Prostate gland (tissue), 2 donors: ENCODE measurements around the gene AK9.

Experiments used
- POLR2AphosphoS5 ChIP-seq: sonication (generic); formaldehyde crosslinking; IDR thresholded peaks from one replicate; pipeline ENCODE4 v1.6.1; 2017; ENCODE audit warnings: antibody characterized with exemption
- TF ChIP-seq, protein P1 (sequence below), 4 experiments: fragments of 200-600 bp in 2 of 4; fragments of 450-650 bp in 2 of 4; sonication (generic) in 2 of 4; IDR thresholded peaks; 1 replicate in 3 of 4; 2 replicates in 1 of 4; pipeline ENCODE4 v1.5.1; 2016 to 2019; ENCODE audit warnings: antibody characterized with exemption in 4 of 4, mild to moderate bottlenecking in 2 of 4, moderate library complexity in 2 of 4

- TF ChIP-seq, protein P1, sequence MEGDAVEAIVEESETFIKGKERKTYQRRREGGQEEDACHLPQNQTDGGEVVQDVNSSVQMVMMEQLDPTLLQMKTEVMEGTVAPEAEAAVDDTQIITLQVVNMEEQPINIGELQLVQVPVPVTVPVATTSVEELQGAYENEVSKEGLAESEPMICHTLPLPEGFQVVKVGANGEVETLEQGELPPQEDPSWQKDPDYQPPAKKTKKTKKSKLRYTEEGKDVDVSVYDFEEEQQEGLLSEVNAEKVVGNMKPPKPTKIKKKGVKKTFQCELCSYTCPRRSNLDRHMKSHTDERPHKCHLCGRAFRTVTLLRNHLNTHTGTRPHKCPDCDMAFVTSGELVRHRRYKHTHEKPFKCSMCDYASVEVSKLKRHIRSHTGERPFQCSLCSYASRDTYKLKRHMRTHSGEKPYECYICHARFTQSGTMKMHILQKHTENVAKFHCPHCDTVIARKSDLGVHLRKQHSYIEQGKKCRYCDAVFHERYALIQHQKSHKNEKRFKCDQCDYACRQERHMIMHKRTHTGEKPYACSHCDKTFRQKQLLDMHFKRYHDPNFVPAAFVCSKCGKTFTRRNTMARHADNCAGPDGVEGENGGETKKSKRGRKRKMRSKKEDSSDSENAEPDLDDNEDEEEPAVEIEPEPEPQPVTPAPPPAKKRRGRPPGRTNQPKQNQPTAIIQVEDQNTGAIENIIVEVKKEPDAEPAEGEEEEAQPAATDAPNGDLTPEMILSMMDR (IDR thresholded peaks at IDR 0.05), result no peak
- no peak for TF ChIP-seq POLR2AphosphoS5
These were observed 5.4 kb upstream of the AK9 start for GRCh38 chr6:109696355-109696754.
